Breast epithelium (tissue), 3 donors: ENCODE measurements around the gene SHFL.

Experiments used
- CTCF ChIP-seq, 3 donors: fragments of 450-650 bp; IDR thresholded peaks; one replicate each; pipeline ENCODE4 v1.5.1; 2016 to 2017; ENCODE audit warnings: antibody characterized with exemption in 3 of 3, mild to moderate bottlenecking in 3 of 3, moderate library complexity in 3 of 3
- POLR2A ChIP-seq: fragments of 450-650 bp; IDR thresholded peaks from one replicate; pipeline ENCODE4 v1.6.1; 2016; ENCODE audit warnings: antibody characterized with exemption, mild to moderate bottlenecking, moderate library complexity
- POLR2AphosphoS5 ChIP-seq, 3 donors: sonication (generic); formaldehyde crosslinking; IDR thresholded peaks; one replicate each; pipeline ENCODE4 v1.6.1; 2017; ENCODE audit warnings: antibody characterized with exemption in 3 of 3

- TF ChIP-seq CTCF (IDR thresholded peaks at IDR 0.05) (no peak), POLR2AphosphoS5 (IDR thresholded peaks at IDR 0.05) (no peak), POLR2A (no peak)
Measured at GRCh38 chr19:10113592-10113963, 27.5 kb downstream of the SHFL start.
